Calu3 (cell line): Measurements from ENCODE around the gene PPM1L. TPM values are rescaled to one million over a fixed set of nuclear protein-coding genes. Genes with fewer than 3 reads are reported as not detected.

Source experiments
- BruUV-seq: library from RNA; stranded (reverse); fragments of 400-500 nt; replicated peaks from 2 replicates; lab custom pipeline; 2021; lab: Mats Ljungman, UMichigan
- CTCF ChIA-PET: fragments of 300-600 bp; sonication (Branson Sonifier 250); formaldehyde crosslinking; loops from one replicate; lab custom pipeline; 2022; ENCODE audit warnings: antibody characterized with exemption; lab: Charles Lee
- DNase-seq: peaks from one replicate; pipeline ENCODE4 v3.0.0; 2022
- H3K27ac Mint-ChIP-seq: one replicate; pipeline ENCODE4 v1.8.0; 2022; ENCODE audit warnings: mixed read lengths; ENCODE audit not compliant: unreplicated experiment
- H3K27me3 Mint-ChIP-seq: one replicate; pipeline ENCODE4 v1.8.0; 2022; ENCODE audit warnings: mixed read lengths; ENCODE audit not compliant: unreplicated experiment
- H3K36me3 Mint-ChIP-seq: one replicate; pipeline ENCODE4 v1.8.0; 2022; ENCODE audit warnings: mild to moderate bottlenecking, moderate library complexity, mixed read lengths; ENCODE audit not compliant: insufficient read depth, unreplicated experiment
- H3K4me1 Mint-ChIP-seq: one replicate; pipeline ENCODE4 v1.8.0; 2022; ENCODE audit warnings: mild to moderate bottlenecking, low read depth, mixed read lengths; ENCODE audit not compliant: unreplicated experiment
- H3K4me3 Mint-ChIP-seq: one replicate; pipeline ENCODE4 v1.8.0; 2022; ENCODE audit warnings: mild to moderate bottlenecking, low read depth, moderate library complexity, mixed read lengths; ENCODE audit not compliant: unreplicated experiment
- H3K9me3 Mint-ChIP-seq: one replicate; pipeline ENCODE4 v1.8.0; 2022; ENCODE audit warnings: low read depth, mixed read lengths; ENCODE audit not compliant: unreplicated experiment
- intact Hi-C: fragments of 100-400 bp; cut with micrococcal nuclease; formaldehyde crosslinking; loops from one replicate; pipeline ENCODE4 v1.10.0; 2022; ENCODE audit not compliant: unreplicated experiment
- total RNA-seq: library from RNA; stranded (reverse); gene quantifications from 2 replicates; pipeline ENCODE4 v1.2.3, GENCODE V29; 2022
- TF ChIP-seq, protein P1 (sequence below): fragments of 200-600 bp; IDR thresholded peaks from one replicate; pipeline ENCODE4 v1.8.0; 2022; ENCODE audit warnings: antibody characterized with exemption; ENCODE audit not compliant: unreplicated experiment

Gene PPM1L
- total RNA-seq, 1 experiment from 2014 or later, result 18.4 TPM

DNA sequence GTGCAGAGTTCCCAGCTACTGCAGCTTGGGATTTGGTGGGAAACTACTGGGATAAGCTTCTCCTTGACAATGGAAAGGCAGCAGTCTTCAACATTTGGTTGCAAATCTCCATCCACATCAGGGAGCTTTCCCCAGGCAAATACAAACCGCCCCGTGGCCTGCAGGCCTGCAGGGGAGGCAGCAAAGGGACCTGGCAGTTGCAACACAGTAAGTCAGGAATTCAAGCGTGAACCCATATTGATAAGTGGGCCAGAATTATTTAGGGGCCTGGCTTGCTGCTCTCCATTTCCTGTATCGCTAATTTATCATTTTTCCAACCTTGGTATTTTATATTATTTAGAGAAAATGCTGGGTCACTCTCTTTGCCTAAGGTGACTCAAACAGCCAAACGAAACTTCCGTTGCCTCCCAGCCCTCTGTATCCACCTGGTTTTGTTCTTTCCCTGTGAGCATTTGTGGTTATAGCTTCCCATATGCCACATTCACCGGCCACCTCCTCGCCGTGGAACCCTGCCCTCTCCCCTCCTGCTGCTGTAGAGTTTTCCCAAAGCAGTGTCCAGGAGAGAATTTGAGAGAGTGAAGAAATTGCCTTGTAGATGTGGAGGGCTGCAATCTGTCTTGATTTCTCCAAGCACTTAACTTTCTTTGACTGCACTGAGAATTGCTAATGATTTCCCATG, 314.4 kb downstream of the PPM1L start:
- intact Hi-C loops, result loop anchor here (5.0 kb wide), 1 partner anchor 73 kb away; no protein-coding TSS in a partner anchor
- BruUV-seq, result no TSS peak
- TF ChIP-seq, protein P1, sequence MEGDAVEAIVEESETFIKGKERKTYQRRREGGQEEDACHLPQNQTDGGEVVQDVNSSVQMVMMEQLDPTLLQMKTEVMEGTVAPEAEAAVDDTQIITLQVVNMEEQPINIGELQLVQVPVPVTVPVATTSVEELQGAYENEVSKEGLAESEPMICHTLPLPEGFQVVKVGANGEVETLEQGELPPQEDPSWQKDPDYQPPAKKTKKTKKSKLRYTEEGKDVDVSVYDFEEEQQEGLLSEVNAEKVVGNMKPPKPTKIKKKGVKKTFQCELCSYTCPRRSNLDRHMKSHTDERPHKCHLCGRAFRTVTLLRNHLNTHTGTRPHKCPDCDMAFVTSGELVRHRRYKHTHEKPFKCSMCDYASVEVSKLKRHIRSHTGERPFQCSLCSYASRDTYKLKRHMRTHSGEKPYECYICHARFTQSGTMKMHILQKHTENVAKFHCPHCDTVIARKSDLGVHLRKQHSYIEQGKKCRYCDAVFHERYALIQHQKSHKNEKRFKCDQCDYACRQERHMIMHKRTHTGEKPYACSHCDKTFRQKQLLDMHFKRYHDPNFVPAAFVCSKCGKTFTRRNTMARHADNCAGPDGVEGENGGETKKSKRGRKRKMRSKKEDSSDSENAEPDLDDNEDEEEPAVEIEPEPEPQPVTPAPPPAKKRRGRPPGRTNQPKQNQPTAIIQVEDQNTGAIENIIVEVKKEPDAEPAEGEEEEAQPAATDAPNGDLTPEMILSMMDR, result no peak
- no peak for DNase-seq
- H3K27me3 Mint-ChIP-seq, result no peaks in the 10 kb centered on the region
- H3K36me3 Mint-ChIP-seq, result no peaks in the 10 kb centered on the region
- no peaks in the 10 kb centered on the region for H3K9me3 Mint-ChIP-seq
- CTCF ChIA-PET, result interaction anchor here (0.5 to 1.9 kb wide), 7 partner anchors 19 to 585 kb away, joined by 3 to 9 read pairs (median 3); no protein-coding TSS in a partner anchor
- no peak overlapping the region for H3K4me3 Mint-ChIP-seq
- no peak overlapping the region for H3K27ac Mint-ChIP-seq
- H3K4me1 Mint-ChIP-seq, result peaks cover 14% of the 10 kb centered on the region

DNA sequence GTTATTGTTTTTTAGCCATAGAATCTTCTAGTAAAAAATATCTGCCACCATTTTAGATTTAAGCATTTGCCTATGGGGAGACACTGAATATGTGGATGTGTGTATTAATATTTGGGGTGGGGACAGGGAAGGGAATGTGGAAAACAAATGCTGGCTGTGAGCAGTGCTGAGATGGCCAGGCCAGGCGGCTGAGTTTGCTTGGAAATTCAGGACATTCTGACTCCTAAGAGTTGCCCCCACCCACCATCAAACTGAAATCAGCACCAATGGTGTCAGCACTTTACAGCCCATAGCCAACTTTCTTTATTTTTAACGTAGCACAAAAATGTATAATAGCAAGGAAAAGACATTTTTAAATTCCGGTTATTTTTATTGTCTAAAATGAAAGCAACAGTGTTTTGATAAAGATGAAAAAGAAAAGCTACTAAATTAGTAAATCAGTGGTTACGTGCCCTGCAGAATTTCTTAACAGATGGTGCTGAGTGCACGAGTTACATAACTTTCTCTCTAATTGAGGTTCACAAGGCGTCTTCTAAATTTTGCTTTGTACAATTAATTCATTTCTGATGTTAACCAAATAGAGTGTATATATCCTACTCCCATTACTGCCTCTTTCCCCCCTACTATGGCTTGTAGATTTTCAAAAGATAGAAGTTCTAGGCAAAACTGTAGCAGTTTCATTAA, 315.1 kb downstream of the PPM1L start:
- BruUV-seq, result no TSS peak
- intact Hi-C loops, result loop anchor here (5.0 kb wide), 1 partner anchor 74 kb away; no protein-coding TSS in a partner anchor
- H3K27ac Mint-ChIP-seq, result no peak overlapping the region
- H3K4me1 Mint-ChIP-seq, result peaks cover 14% of the 10 kb centered on the region
- CTCF ChIA-PET, result no interaction called here
- TF ChIP-seq, protein P1, result no peak
- H3K36me3 Mint-ChIP-seq, result no peaks in the 10 kb centered on the region
- H3K9me3 Mint-ChIP-seq, result no peaks in the 10 kb centered on the region
- DNase-seq, result no peak
- no peak overlapping the region for H3K4me3 Mint-ChIP-seq
- no peaks in the 10 kb centered on the region for H3K27me3 Mint-ChIP-seq

DNA sequence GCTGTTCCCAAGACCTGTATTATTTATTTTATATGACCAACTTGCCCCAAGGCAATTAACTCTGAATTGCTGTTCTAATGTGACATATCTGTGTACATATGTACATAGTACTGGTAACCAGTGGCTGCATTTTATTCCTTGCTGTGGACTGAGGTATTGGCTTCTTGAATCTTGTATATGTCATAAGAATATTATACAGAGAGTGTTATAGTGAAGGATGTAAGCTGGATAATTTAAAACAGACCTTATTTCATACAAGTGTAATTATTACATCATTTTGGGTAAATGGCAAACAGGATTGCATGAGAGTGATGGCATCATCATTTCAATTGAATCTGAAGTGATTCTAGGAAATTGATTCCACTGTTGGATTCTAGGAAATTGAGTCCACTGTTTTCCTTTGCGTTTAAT, 316.2 kb downstream of the PPM1L start:
- Mint-ChIP-seq H3K4me1 (peaks cover 14% of the 10 kb centered on the region), H3K36me3 (no peaks in the 10 kb centered on the region), H3K27ac (no peak overlapping the region), H3K4me3 (no peak overlapping the region), H3K9me3 (no peaks in the 10 kb centered on the region), H3K27me3 (no peaks in the 10 kb centered on the region)
- TF ChIP-seq, protein P1, result no peak
- DNase-seq, result no peak
- BruUV-seq, result no TSS peak
- CTCF ChIA-PET, result no interaction called here
- intact Hi-C loops, result loop anchor here (5.0 kb wide), 1 partner anchor 75 kb away; no protein-coding TSS in a partner anchor

DNA sequence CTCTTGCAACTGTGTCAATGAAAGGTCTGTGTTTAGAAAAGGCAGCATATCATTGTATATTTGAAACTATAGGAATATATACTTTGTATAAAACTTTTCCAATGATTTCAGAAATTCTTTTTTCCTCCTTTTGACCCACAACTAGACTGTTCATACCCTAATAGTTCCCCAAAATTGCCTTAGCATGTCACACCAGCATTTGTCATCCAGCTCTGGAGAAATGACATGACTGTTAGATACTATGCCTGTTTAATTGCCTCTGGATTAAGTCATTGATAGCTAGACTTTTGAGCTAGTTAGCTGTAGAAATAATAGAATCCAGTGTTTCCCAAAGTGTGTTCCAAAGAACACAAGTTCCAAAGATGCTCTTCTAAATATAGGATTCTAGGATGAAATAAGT, 316.7 kb downstream of the PPM1L start:
- Mint-ChIP-seq H3K27ac (no peak overlapping the region), H3K36me3 (no peaks in the 10 kb centered on the region), H3K9me3 (no peaks in the 10 kb centered on the region), H3K4me3 (no peak overlapping the region), H3K27me3 (no peaks in the 10 kb centered on the region), H3K4me1 (peaks cover 14% of the 10 kb centered on the region)
- CTCF ChIA-PET, result interaction anchor here (0.6 kb wide), 1 partner anchor 618 kb away, joined by 3 read pairs; no protein-coding TSS in a partner anchor
- intact Hi-C loops, result loop anchor here (5.0 kb wide), 1 partner anchor 75 kb away; no protein-coding TSS in a partner anchor
- no TSS peak for BruUV-seq
- no peak for DNase-seq
- TF ChIP-seq, protein P1, result no peak
